A673 (cell line): ENCODE results near the gene MTRF1.

ENCODE experiments used
- CTCF ChIP-seq: fragments of 300-800, 200-600 bp; sonication (generic); conservative IDR thresholded peaks from 2 replicates; pipeline ENCODE4 v1.5.1; 2017; ENCODE audit warnings: low read depth, mild to moderate bottlenecking, antibody characterized with exemption, low read length, moderate library complexity, mixed read lengths
- EZH2 ChIP-seq: fragments of 200-600 bp; sonication (generic); IDR thresholded peaks from 2 replicates; pipeline ENCODE4 v1.6.1; 2017; ENCODE audit warnings: borderline replicate concordance, low read depth, mild to moderate bottlenecking, mixed read lengths, antibody characterized with exemption, low read length; ENCODE audit not compliant: poor library complexity, severe bottlenecking

GRCh38 chr13:41222259-41222852 lies 41.0 kb downstream of the MTRF1 start:
- TF ChIP-seq CTCF (peak; percentile 84), EZH2 (no peak)
